Activated T-cell treated with anti-CD3 and anti-CD28 coated beads, Interleukin-2, amount 50 U/mL, for 48 hours (primary cell): ENCODE results near the gene TRPM2.
"Not testable (repeated sequence)": the region's sequence is repeated elsewhere in the genome, so short reads cannot be mapped to it uniquely, and the experiment has no call there.

Experiments
- DNase-seq, 2 experiments: peaks; one replicate each; pipeline ENCODE4 v3.0.0-alpha.2; 2020

Gene TRPM2

DNA sequence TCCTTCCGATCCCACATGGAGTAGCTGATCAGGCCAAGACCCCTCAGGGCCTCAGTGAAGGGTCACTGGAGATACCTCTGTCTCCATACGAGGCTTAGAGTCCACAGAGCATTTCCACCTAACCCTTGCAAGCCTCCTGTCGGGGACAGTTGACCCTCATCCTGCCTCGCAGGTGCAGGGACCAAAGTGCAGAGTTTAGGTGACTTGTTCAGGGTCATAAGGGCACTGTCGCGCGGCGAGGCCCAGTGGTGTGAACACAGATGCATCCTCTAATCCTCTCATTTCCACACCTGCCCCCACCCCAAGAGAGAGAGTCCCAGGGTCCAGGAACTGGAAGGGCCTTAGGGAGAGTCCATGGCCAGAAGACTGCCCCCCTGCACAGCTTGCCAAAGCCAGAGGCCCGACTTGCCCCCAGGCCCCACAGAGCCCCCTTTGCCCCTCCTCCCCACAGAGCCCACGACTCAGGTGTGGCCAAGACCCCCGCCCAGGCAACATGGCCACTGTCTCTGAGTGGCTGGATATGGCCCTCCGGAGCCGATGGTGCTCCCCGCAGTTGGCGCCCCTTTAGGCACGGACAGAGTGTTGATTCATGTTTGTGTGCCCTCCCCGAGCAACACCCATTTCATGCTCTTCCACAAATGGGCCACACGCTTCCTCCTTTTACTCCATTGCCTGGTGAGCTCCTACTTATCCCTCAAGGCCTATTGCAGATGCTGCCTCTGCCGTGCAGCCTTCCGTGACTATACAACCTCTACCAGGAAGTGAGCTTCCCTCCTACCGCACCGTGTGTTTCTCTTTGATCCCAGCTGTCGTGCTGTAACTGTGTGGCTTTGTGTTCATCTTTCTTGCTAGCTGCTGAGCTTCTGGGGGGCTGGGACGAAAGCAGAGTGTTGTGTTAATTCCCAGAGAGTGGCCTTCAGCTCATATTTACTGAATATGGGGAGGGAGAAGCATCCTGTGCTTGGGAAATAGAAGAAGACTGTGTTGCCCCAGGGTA lies 1.7 kb downstream of the TRPM2 start:
- peak in 1 of 2 experiments; percentile 42 for DNase-seq

DNA sequence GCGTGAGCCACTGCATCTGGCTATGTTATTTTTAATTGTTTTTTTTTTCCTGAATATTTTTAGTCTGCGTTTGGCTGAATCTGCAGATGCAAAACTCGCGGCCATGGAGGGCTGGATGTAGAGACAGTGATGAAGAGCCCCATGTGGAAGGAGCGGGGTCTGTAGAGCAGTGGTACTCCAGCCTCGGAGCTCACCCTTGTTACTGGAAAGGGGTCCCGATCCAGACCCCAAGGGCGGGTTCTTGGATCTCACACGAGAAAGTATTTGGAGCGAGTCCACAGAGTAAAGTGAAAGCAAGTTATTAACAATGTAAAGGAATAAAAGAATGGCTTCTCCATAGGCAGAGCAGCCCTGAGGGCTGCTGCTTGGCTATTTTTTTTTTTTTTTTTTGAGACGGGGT lies 2.7 kb downstream of the TRPM2 start:
- no peak for DNase-seq

DNA sequence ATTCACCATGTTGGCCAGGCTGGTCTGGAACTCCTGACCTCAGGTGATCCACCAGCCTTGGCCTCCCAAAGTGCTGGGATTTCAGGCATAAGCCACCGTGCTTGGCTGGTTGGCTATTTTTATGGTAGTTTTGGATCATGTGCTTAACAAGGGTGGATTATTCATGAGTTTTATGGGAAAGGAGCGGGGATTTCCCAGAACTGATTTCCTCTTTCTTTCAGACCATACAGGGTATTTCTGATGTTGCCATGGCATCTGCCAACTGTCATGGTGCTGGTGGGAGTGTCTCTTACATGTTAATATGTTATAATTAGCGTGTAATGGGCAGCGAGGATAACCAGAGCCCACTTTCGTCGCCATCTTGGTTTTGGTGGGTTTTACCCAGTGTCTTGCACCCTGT lies 3.2 kb downstream of the TRPM2 start:
- DNase-seq = no peak

DNA sequence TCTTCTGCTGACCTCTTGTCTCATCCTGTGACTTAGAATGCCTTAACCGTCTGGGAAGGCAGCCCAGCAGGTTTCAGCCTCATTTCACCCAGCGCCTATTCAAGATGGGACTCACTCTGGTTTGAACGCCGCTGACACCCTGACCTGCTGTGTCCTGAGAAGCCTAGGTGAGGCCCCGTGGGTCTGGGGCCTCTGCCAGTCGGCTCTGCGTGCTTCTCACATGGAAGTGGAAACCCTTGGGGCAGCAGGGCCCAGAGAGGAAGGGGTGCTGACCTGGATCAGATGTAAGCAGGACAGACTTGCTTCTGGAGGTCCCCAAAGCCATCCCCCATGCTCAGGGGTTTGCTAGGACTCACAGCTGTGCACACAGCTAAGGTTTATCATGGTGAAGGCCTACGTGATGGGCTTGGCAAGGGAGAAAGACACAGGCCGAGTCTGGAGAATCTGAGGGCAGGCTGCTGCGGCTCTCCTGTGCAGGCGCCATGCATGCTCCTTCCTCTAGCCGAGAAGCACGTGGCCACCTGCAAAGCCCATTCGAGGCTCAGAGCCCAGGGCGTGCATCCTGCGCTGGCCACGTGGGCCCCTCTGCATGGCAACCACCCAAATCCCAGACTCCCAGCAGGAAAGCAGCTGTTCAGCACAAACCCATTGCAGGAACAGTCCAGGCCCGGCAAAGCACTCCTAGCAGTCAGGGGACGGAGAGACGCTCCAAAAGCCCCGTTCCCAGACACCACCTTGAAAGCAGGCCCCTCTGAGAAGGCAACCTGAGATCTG lies 3.8 kb downstream of the TRPM2 start:
- no peak for DNase-seq

DNA sequence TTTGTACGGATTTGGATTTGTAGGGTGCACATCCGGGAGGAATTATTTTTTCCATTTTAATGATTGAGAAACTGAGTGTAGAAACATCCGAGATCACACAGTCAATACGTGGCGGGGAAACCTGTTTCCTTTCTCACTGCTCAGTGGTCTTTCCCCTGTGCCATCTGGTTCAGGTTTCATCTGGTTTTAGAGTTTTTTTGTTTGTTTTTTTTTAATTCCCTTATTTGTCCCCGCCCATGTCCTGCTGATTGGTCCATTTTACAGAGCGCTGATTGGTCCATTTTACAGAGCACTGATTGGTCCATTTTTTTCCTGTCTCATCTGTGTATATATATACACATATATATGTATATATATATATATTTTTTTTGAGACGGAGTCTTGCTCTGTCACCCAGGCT lies 6.0 kb downstream of the TRPM2 start:
- no peak for DNase-seq

DNA sequence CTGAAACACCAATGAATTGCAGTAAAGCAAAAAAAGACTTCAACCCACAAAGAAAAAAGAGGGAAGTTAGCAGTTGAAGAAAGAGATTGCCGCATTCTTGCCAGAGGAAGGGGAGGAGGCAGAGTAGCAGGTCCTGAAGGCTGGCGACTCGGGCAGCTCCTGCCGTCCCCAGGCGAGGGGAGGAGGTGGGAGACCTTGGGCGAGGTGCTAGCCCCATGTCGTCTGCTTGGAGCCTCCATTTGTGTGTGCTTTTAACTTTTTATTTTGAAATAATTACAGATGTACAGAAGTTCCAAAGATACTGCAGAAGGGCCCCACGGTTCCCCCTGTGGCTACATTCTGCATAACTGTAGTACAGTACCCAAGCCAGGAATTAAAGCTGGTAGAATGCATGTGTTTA lies 6.7 kb downstream of the TRPM2 start:
- no peak for DNase-seq

DNA sequence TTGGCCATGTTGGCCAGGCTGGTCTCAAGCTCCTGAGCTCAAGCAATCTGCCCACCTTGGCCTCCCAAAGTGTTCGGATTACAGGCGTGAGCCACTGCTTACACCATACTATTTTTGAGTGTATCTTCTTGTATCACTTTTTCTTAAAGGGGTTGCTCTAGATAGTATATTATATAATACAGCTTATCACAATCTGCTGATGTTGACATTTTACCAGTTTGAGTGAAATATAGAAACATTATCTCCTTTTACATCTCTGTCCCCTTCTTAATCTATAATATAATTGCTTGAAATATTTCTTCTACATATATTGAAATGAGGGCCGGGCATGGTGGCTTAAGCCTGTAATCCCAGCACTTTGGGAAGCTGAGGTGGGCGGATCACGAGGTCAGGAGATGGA lies 8.5 kb downstream of the TRPM2 start:
- DNase-seq = not testable (repeated sequence)

DNA sequence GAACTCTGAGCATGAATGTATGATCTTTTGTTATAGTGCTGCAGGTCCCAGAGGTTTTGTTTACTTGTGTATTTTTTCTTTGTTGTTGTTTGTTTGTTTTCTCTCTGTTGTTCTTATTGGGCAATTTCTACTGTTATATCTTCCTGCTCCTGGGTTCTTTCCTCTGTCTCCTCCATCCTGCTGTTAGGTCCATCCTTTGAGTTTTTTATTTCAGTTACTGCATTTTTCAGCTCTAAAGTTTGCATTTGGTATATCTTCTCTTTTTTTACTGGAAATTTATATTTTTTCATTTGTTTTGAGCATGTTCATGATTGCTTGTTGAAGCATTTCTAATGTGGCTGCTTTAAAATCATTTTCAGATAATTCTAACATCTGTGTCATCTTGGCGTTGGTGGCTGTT lies 9.9 kb downstream of the TRPM2 start:
- no peak for DNase-seq

DNA sequence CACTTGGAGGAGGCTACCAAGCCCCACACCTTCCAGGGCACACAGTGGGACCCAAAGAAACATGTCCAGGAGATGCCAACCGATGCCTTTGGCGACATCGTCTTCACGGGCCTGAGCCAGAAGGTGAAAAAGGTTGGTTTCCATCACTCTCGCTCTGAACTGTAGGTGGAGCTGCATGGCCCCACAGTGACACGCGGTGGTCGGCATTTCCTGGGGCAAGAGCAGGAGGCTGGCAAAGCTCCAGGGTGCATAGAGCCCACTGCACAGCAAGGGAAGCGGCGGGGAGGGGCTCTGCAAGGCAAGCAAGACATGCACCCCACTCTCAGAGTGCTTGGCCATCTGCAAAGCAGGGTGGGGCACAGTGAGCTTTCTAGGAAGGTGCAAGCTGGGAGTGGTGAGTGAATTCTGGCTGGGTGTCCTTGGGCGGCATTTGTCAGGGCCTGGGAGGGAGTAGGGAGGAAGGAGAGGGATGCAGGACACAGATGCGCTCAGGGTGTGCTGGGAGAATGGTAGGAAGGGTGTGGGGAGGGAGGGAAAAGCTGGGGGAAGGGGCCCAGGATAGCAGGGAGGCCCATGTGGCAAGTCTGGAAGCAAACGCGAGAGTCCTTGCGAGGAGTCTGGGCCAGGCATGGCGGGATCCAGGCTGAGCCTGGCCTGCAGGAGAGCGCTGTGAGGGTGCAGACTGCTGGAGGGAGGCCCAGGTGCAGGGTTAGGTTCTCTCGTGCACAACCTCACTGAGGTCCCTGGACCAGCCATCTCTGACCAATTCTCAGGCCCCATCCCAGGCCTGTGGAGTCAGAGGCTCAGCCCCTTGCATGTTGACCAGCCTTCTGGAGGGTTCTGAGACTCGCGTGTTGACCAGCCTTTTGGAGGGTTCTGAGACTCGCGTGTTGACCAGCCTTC lies 11.0 kb downstream of the TRPM2 start:
- no peak for DNase-seq

DNA sequence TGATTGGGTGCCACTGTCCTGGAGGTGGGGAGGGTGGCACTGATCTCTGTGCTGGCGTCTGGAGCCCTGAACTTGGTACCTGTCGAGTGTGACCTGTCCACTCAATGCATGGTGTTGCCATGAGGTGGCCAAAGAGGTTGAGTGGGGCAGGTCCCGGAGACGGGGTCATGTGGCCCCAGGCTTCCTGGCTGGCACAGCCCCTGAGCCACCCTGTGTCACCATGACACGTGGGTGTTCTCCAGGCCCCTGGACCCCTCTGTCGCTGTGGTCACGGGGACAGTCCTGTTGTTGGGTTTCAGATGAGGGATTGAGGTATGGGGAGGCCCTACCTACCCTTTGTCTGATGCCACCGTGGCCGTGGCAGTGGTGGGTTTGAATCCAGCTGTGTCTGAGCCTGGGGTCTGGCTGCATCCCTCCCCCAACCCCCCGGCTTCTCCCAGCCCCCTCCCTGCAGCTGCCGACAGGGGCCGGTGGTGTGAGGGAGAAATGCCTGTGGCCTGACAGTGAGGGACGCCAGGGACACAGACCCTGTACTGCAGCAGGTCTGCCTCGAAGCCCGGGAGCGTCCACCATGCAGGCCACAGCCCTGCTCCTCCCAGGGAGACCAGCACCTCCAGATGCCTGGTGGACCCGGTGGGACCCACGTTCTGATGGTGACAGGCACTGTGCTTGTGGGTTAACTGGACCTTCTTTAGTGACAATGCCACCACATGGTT lies 12.0 kb downstream of the TRPM2 start:
- DNase-seq = no peak

DNA sequence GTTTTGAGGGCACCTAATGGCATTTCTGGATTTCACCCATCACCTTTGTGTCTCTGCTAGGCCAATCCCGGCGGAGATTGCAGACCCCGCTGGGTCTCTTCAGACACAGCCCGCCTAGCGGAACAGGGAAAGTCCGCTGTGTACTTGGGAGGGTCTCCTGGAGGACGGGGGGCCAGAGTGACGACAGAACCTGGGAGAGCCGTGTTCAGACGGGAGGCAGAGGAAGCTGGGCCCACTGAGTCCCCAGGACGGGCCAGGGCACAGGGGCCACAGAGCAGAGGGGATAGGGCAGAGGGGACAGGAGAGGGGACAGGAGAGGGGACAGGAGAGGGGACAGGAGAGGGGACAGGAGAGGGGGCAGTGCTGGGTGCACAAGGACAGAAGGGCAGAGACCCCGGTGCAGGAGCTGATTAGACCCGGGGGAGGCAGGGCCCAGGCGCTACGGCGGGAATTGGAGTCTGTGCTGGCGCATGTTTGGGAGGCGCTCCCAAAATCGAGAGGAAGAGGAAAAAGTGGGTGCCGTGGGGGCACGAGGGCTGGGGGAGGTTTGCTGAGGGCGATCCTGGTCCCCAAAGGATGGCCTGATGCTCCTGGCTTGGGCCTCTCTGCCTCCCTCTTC lies 12.7 kb downstream of the TRPM2 start:
- no peak for DNase-seq

DNA sequence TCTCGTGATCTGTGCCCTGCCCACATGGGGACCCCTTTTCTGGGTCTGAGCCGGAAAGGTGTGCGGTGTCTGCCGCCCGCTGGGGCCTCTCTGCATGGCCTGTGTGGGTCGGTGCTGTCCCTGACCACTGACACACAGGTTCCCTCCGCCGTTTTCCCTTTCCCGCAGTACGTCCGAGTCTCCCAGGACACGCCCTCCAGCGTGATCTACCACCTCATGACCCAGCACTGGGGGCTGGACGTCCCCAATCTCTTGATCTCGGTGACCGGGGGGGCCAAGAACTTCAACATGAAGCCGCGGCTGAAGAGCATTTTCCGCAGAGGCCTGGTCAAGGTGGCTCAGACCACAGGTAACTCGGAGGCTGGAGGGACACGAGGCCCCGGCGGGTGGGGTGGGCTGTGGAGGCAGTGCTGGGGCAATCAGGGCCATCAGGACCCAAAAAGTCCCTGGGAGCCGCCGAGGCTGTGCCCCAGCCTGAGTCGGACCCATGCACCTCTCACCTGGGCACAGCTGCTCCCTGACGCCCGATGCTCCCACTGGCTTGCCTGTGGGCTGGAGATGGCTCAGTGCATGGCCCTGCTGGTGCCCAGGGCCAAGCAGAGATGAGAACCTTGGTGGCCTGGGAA lies 13.3 kb downstream of the TRPM2 start:
- no peak for DNase-seq

DNA sequence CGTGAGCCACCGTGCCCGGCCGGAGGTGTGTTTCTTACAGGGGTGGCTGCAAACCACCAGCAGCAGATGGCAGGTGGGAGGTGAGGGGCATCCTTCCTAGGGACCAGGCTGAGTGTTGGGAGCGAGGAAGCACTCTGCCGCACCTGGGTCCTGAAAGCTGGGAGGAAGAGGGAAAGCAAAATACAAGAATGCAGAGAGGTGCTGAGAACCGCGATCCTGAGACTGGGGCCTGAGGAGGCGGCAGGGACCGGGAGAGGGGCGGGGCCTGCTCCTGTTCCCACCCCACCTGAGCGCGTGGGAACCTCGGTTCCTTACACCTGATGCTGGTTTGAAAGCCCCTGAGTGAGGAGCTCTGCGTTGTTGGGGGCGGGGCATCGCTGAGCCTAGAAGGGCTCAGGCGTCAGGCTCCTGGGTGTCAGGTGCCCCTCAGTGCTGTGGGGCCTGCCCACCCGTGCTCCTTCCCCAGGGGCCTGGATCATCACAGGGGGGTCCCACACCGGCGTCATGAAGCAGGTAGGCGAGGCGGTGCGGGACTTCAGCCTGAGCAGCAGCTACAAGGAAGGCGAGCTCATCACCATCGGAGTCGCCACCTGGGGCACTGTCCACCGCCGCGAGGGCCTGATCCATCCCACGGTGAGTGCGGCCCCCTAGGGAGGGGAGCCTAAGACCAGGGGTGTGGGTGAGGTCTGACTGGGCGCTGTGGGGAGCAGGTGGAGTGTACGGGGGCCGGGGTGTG lies 15.5 kb downstream of the TRPM2 start:
- DNase-seq = no peak

DNA sequence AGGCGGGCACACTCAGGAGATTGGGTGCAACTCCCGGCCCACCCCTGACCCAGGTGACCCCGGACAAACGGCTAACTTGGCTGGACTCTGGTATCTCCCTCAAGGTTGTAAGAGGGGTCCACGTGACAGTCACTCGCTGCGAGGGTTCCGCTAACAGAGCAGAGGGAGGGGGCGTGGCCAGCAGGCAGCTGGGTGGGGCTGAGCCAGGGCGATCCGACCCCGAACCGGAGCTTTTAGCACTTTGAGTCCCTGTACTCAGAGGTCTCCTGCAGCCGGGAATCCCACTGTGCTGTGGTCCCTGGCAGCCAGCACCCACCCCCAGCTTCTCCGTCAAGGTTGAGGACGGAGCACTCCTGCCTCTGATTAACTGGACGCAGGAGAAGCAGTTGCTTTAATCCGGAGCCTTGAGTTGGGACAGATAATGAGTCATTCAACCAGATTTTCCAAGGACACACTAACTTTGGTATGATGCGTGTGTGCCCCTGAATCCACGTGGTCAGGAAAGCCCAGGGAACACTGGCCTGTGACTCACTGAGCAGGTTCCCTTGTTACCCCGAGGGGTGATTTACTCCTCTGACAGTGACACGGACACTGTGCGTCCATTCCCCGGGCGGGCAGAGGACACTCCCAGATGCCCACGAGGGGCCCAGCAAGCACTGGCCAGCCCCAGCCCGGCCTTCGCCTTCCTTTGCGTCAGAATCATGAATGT lies 16.8 kb downstream of the TRPM2 start:
- no peak for DNase-seq

DNA sequence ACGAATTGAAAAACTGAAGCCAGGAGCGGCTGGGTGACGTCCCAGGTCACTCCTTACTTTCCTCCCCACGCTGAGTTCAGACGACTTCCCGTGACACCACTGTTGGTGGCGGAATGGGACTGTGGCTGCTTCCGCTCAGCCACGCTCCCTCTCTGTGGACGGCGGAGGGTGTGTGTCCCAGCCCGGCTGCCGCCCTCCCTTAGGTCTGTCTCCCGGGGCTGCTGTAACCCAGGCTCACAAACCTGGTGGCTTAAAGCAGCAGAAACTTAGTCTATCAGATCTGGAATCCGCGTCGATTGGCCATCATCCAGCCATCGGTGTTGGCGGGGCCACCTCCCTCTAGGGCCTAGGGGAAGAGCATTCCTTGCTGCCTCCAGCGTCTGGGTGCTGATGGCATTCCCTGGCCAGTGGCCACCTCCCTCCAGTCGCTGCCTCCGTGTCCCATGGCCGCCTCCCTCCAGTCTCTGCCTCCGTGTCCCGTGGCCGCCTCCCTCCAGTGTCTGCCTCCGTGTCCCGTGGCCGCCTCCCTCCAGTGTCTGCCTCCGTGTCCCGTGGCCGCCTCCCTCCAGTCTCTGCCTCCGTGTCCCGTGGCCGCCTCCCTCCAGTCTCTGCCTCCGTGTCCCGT lies 17.5 kb downstream of the TRPM2 start:
- no peak for DNase-seq

DNA sequence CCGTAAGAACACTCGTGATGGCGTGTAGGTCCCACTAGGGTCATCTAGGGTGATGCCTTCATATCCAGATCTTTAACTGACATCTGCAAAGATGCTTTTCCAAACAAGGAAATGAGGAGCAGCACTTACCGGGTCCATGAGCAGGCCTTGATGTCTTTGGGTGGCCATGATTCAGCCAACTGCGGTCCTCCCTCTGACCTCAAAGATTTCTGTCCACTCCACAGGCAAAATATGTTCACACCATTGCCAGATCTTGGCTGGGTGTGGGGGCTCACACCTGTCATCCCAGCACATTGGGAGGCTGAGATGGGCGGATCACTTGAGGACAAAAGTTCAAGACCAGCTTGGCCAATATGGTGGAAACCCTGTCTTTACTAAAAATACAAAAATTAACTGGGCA lies 18.2 kb downstream of the TRPM2 start:
- no peak for DNase-seq

DNA sequence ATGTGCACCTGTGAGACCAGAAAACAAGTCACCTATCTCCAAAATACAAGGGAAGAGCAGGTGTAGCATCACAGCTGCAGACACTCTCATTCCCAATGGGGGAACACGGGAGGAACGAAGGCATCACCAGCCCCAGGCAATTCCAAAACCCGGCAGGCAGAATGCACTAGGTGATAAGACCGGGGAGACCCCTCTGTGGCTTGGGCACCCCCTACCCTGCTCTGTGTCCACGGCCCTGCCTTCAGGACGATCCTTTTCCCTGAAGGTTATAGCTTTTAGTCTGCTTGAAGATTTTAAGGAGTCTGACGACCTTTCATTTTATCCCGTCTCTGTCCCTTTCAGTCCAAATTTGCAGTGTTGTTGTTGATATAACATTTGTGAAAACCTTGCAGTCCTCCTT lies 19.2 kb downstream of the TRPM2 start:
- DNase-seq = no peak

DNA sequence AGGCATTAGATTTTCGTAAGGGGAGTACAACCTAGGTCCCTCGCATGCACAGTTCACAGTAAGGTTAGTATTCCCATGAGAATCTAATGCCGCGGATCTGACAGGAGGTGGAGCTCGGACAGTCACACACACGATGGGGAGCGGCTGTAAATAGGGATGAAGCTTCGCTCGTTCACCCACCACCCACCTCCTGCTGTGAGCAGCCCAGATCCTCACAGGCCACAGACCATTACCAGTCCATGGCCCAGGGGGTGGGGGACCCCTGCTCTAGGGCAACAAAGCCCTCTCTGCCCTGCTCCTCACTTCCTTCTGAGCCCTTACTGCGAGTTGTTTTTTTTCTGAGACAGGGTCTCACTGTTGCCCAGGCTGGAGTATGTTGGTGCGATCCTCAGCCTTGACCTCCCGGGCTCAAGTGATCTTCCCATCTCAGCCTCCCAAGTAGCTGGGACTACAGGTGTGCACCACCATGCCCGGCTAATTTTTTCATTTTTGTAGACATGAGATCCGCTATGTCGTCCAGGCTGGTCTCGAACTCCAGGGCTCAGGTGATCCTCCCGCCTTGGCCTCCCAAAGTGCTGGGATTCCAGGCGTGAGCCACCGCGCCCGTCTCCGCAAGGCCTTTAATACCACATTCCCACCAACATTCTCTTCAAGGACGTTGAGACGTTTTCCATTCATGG lies 21.3 kb downstream of the TRPM2 start:
- DNase-seq = no peak

DNA sequence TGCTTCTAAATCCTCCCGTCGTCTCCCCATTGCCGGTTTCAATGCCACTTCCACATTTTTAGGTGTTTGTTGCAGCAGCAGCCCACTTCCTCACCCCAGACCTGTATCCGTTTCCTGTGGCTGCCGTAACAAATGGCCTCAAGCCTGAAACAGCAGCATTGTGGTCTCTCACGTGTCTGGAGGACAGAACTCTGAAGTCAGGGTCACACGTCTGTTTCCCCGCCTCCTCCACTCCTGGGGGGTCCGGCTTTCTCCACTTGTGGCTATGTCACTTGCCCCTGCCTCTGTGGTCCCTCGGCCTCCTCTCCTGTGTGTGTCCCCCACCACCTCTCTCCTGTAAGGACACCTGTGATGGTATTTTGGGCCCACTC lies 21.8 kb downstream of the TRPM2 start:
- DNase-seq = no peak
